Caki2 (cell line): ENCODE results near the gene NEMP2. TPM values are rescaled to one million over a fixed set of nuclear protein-coding genes. Genes with fewer than 3 reads are reported as not detected.

Experiments used
- DNase-seq: peaks from one replicate; pipeline ENCODE4 v3.0.0-alpha.2; 2015; ENCODE audit warnings: low read depth
- in situ Hi-C: cut with HindIII; loops from 2 replicates; pipeline ENCODE4 v1.10.0; 2016; ENCODE audit warnings: low sequenced_read_pairs, low pct_unique_long_range_greater_than_20kb, mixed read lengths
- total RNA-seq: library from RNA; depleted of rRNA; stranded (reverse); fragments of >200 nt; shearing (Covaris generic); gene quantifications from 2 replicates; pipeline ENCODE4 v1.2.3, GENCODE V29; 2014; ENCODE audit warnings: low replicate concordance; rRNA removed

Gene NEMP2, protein sequence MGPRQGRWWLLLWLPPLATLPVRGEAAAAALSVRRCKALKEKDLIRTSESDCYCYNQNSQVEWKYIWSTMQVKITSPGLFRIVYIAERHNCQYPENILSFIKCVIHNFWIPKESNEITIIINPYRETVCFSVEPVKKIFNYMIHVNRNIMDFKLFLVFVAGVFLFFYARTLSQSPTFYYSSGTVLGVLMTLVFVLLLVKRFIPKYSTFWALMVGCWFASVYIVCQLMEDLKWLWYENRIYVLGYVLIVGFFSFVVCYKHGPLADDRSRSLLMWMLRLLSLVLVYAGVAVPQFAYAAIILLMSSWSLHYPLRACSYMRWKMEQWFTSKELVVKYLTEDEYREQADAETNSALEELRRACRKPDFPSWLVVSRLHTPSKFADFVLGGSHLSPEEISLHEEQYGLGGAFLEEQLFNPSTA
- 10.5 and 15.1 TPM in 2 replicates for total RNA-seq

DNA sequence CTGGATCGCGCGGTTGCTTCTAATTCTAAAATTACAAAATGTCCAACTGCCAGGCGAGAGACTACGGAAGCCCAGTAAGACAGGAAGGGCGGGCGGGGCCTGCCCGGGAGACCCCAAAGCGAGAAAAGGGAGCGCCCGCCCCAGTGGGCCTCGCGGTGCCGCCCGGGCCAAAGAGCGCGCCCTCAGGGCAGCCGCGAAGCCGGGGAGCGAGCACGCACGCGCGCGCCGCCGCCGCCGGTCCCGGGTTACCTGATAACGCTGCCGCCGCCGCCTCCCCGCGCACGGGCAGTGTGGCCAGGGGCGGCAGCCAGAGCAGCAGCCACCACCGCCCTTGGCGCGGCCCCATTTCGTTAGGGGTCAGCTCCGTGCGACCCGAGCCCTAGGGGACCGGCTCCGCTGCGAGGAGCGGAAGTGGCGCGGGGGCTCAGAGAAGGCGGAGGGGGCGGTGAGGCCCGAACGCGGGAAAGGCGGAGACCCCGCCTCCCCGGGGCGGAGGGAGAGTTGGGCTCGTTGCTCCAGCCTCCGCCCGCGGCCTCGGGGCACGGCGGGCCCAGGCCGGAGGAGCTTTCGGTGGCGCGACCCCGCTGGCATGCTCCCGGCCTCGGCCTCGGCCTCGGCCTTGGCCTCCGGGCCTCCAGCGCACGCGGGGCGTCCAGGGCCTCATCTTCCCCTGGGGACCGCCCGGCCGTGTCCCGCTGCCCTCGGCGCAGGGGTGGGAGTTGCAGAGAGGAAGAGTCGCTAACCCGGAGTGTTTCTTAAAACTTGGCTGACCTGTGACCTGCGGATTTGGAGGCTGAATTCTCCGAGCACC is at the start of gene NEMP2:
NEMP2 (minus strand) TSS at position 413 of the 811 bp plus-strand sequence; CDS start at position 346, 67 bp downstream.
- in situ Hi-C loops: no loop called here
- peak; percentile 87 for DNase-seq

DNA sequence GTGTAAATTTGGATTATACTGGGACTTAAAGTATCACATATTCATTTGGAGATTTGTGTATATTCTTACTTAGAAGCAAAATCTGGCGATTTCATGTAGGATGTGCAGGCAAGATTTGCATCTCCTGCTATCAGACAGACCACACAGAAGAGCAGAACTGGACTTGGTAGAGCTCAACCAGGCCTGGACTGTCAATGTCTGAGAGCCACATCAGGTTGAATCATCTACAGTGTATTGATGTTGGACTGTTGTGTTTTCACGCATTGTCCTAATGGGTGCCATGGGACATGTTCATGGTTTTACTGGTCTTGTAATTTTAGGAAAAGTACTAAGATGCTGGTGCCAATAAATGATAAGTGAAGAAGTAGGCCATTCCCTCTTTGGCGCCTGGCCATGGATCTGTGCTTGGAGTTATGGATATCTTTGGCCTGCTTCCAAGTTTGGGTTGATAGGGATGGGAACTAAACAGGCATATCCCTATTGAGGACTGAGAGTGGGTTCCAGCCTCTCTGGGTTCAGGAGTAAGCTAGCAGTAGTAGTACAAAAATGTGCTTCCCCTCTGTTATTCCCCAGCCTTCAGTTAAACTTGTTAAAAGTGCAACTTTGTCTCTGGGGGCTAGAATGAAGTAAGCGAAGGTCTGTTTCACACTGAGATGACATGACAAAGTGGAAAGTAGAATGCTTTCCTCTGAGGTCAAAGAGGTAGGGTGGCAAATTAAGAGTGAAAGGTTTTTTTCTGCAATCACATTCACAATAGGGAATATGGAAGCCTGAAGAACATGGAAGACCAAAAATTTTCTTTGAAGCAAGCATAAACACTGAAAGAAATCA is 49.2 kb upstream of the NEMP2 start:
- DNase-seq: no peak
- in situ Hi-C loops: no loop called here

DNA sequence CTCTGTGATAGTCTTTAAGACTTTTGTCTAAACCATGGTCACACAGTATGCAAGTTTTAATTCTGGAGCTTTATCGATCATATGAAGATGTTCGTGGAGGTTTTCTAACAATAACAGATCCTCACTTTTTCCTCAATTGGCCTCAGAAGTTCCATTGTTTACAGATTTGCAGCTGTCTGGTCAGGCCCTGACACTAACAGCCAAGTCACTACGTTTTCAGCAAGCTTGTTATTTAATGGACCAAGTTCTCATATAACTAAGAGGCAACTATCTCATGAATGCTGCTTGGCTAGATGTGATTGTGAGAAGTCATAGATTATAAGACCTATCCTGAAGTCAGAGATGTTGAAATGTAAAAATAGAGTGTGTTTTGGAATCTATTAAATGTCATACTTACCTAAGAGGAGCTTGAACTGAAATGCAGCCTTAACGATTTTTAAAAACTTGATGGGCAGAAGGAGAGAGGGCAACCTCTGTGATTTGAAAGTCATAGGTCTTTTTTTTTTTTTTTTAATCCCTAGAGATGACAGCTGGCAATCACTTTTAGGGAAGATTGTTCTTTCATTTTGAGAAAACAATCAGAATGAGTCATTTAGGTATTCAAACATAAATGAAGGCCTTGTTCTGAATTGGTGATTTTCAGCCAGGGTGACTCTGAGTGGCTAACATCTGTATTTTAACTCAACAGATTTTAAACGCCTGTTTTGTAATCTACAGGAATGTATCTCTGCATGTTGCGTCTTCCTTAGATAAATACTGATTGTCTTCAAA is 48.4 kb upstream of the NEMP2 start:
- in situ Hi-C loops: no loop called here
- no peak for DNase-seq

DNA sequence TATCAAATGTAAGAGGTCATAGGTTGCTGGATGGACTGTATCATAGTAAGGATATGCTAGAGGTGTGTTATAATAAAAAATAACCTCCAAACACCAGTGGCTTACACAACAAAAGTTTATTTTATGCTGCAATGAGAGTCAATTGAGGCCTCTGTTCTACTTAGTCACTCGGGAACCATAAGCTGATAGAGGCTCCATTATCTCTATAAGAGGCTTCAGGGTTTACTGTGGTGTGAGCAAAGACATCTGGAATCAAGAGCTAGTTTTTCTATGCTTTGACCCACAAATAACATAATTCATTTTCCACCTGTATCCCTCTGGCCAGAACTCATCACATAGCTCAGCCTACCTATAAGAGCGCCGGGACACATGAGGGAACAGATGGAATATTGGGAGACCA is 47.5 kb upstream of the NEMP2 start:
- DNase-seq: no peak
- in situ Hi-C loops: no loop called here

DNA sequence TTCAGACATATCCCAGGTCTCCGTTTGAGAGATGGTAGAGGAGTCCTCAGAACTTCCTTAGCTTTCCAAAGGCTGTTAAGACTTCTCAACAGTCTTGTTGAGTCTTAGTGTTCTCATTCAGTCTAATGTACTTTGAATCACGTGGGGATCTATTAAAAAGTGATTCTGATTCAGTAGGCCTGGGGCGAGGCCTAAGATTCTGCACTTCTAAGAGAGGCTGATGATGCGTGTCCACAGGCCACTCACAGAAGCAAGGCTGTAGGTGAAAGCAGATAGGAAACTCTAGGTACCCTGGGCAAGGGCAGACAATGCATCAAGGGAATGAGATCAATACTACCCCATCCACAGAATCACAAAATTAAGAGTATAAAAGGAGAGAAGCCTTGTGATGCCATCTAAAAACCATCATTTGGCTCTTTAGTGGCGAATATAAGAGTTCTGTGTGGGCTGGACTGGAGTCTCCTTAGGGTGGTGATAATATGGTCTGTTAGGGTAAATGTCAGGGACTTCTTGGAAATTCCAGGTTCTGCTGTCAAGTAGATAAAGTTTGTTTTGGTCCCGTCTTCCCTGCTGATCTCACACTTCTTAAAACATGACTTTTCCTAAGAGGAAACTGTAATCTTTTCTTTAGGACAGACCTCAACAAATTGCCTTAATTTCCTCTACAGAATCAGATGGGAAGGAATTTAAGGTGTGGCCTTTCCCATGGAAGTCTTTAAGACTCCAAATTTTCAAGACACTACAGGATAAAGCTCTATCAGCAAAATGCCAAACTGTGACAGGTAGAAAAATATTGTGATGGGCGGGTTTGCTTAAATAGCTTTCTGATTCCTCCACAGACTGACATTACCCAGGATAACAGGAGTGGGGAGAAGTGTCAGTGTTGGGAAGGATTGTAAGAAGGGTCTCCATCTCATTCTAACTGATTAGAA is 45.7 kb upstream of the NEMP2 start:
- DNase-seq: no peak
- in situ Hi-C loops: no loop called here

DNA sequence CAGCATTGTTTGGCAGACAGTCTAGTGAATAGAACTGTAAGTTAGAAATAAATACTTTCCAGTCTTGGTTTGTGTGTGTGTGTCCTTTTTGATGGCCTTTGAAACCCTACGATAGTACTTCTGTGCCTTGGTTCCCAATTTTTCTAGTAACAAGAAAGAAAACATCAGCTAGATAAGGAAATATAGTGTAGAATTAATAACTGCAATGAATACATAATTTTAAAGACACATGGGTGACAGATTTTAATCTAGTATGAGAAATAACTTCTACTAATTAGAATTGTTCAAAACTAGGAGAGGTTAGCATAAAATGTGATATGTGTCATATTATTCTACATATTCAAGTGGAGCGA is 44.5 kb upstream of the NEMP2 start:
- in situ Hi-C loops: no loop called here
- no peak for DNase-seq

DNA sequence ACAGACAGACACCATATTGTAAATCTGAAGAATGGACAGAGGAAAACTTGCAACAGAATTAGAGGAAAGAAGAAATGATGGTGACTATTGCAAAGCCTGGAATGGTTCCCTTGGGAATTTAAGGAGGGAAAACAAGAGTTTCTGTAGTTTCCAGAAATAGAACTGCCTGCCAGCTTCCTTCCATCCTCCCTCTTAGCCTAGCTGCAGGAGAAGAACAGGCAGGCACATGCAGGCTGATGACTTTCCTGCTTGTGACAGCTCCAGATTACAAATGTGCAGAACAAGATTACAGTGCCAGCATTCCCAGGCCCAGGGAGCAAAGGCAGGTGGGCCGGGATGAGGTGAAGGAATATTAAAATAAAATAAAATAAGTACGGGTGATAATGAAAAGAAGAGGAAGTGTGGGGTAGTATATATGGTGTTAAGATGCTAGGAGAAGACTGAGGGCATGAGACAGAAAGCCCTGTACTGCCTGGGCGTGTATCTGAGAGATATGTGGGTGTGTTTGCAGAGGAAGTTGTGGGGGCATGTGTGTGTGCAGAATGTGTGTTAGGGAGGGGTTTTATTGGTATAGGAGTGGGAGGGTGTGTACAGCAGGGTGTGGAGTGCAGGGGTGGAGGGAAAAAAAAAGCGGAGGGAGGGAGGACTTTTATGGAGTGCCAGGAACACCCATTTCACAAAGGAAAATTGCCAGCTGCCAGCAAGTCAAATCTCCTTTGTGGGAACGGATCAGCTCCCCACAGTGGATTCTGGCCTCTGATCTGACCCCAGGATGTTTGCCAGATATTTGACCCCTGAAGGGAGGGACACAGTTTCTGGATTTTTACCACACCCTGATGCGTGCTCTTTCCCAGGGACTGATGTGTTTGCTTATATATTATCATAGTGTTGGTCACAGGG is 43.9 kb upstream of the NEMP2 start:
- DNase-seq: no peak
- in situ Hi-C loops: no loop called here

DNA sequence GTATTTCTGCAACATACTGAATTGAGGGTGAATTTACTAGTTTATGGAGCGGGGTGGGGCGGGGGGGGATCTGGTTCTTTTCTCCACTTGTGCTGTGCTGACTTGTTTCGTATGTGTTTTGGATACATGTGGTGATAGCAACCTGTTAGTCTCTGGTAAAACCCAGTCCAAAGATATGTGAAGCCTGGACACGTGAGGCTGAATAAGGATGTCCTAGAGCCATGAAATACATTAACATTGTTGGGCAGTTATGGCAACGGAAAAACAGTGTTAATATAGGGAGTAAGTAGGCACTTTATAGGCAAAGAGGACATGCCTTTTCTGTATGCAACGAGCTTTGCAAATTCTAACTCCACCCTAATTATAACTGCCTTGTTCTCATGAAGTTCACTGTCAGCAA is 42.1 kb upstream of the NEMP2 start:
- in situ Hi-C loops: no loop called here

DNA sequence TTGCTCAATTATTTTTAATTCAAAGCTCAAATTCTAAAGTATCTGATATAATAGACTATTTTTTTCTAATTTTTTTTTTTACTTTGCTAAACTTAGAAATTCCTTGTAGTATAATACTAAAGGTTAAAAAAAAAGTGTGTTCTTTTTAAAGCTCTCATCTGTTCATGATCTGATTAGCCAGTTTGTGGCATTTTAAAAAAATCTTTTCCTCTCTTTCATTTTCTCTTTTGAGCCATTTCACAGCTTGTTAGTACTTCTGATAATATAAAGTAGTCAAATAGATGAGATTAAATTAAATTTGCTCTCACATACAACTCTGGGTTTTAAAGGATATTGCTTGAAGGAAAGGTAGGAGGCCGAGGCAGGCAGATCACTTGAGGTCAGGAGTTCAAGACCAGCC is 40.7 kb upstream of the NEMP2 start:
- in situ Hi-C loops: no loop called here
- DNase-seq: no peak

More for the DNA sequence above, 42.1 kb upstream of the NEMP2 start:
- no peak for DNase-seq

DNA sequence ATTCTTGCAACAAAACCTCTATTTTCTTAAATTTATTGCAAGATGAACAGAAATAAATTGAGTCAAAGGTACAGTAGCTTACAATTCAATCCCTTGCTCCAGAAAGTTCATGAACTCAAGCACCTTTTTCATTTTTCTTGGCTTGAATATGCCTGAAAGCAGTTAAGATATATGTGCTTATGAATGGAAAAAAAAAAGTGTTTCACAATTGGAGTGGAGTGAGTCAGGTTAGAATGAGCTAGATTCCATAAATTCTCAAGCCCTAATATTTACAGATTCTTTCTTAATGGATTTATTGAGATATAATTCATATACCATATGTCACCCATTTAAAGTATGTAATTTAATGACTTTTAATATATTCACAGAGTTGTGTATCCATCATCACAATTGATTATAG is 39.6 kb upstream of the NEMP2 start:
- DNase-seq: no peak
- in situ Hi-C loops: no loop called here

DNA sequence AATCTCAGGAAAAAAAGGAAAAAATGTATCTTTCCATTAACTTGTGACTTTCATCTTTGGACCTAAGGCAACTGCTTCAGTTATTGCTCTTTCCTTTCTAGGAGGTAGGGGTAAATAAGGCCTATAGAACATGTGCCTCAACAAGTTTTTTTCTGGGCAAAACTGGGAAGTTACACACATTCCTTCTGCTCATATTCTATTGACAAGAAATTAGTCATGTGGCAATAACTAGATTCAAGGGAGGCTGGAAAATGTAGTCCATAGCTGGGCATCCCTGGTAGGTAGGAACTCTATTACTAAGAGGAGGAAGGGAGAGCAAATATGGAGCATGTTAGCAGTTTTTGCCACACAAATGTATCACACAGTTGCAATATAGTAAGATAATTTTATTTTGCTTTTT is 37.7 kb upstream of the NEMP2 start:
- in situ Hi-C loops: no loop called here
- DNase-seq: no peak

DNA sequence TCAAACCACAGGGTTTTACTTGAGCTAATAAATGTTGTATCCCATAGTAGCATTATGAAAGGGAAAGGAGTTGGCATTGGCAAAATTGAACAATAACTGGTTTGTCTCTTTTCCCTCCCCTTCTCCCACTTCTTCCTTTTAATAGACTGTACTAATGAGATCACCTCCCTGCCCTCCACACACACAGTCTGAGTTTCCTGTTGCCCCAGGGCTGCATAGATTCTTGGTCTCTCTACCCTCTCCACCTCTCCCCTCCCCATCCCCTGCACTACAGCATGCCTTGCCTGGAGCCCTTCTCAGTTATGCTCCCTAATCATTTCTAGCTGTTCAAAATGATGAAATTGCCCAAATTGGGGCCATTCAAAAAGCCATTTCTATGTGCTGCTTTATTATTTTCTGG is 37.2 kb upstream of the NEMP2 start:
- in situ Hi-C loops: no loop called here
- DNase-seq: no peak

DNA sequence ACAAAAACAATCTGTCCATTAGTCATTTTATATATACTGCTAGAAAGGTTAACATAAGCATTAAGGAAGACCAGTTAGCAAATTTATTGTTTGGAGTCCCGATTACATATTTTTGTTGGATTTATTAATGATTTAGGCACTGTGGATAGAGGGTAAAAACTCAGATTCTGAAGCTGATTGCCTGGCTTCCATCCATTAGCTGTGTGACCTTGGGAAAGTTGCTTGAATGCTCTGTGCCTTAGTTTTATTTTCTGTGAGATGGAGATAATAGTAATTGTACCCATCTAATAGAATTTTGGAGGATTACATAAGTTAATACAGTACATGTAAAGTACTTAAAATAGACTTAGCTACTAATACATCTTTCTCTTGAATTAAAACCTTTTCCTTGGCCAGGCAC is 36.3 kb upstream of the NEMP2 start:
- in situ Hi-C loops: no loop called here
- DNase-seq: no peak

DNA sequence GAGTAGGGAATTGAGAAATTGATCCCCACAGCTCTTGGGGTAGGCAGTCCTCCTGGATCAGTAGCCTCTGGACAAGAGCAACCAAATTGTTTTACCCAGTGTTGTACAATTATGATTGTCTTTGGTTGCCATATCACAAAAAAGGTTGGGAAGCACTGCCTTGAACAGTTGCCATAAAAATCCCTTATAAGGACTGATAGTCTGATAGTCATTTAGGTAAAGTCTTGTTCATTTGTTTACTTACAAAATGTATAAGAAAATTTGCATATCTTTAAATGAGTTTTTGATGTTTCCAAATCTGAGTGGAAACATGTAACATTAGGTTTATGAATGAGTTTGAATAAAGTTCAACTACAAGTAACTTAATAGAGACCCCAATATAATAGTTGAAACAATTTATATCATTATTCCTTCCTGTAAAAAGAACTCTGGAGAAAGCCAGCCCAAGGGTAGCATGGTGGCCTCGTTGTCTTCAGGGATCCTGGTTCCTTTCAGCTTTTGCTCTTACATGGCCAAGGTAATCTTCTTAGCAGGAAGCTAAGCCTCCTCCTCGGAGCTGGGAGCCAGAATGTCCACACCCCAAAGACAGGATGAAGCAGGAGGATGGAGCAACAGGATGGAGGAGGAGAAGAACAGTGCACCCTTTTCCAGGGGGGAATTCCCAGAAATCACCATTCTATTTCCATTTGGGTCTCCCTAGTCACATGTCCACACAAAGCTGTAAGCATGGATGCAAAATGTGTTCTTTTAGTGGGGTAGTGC is 35.7 kb upstream of the NEMP2 start:
- no peak for DNase-seq
- in situ Hi-C loops: no loop called here

DNA sequence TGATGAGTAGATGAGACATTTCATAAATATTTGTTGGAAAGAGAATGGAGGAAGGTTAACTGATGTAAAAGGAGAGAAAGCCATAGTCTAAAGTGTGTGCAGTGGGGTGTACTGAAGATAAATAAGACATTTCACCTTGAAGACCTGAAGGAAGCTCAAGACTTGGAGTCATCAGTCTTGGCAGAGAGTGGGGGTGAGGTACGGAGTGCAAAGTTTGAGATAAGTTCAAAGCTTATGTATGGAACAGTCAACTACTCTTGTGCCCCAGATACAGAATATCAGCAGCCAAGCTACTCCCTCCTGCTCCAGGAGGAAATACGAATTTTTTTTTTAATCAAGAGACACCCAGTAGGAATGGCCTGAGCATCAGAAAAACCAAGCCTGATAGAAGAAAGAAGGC is 30.3 kb upstream of the NEMP2 start:
- in situ Hi-C loops: no loop called here
- no peak for DNase-seq

DNA sequence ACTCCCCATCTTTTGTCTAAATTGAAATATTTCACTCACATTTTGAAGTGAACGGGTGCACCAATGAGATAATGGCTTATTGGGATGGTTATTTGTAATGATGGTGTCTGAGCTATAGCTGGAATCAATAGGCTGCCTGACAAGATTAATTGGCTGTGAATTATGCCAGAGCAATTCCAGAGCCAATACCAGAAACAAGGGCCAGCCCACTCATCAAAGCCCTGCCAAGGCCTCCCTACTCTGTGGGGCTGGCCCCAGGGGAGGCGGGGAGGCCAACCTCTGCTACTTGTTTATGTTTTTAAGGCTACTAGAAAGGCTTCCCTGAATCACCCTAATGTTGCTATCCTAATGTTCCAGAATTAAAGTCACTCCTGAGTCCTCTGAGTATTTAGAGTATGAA is 29.1 kb upstream of the NEMP2 start:
- in situ Hi-C loops: no loop called here
- DNase-seq: no peak
